MCF 10A (cell line): ENCODE data around the gene TTLL1. TPM values are rescaled to one million over a fixed set of nuclear protein-coding genes. Genes with fewer than 3 reads are reported as not detected.

Source experiments
- BruUV-seq: library from RNA; stranded (reverse); fragments of 400-500 nt; replicated peaks from 2 replicates; lab custom pipeline; 2021; lab: Mats Ljungman, UMichigan
- CTCF ChIA-PET: fragments of 300-600 bp; sonication (Branson Sonifier 250); formaldehyde crosslinking; extraction: SDS; loops from one replicate; lab custom pipeline; 2021; ENCODE audit warnings: antibody characterized with exemption, inconsistent platforms; lab: Yijun Ruan, JAX
- POLR2A ChIA-PET: fragments of 300-600, 350-650 bp; sonication (Branson Sonifier 250); formaldehyde crosslinking; extraction: SDS; loops from one replicate; lab custom pipeline; 2020; ENCODE audit warnings: antibody characterized with exemption, inconsistent platforms; lab: Yijun Ruan, JAX
- DNase-seq: peaks from one replicate; pipeline ENCODE4 v3.0.0-alpha.2; 2018; ENCODE audit not compliant: unreplicated experiment
- H3K27ac Mint-ChIP-seq: one replicate; pipeline ENCODE4 v1.8.0; 2022; ENCODE audit warnings: mild to moderate bottlenecking, low read depth, mixed read lengths; ENCODE audit not compliant: unreplicated experiment
- H3K27me3 Mint-ChIP-seq: one replicate; pipeline ENCODE4 v1.8.0; 2022; ENCODE audit warnings: mixed read lengths; ENCODE audit not compliant: insufficient read depth, unreplicated experiment
- H3K36me3 Mint-ChIP-seq: one replicate; pipeline ENCODE4 v1.8.0; 2022; ENCODE audit warnings: mild to moderate bottlenecking, moderate library complexity, mixed read lengths; ENCODE audit not compliant: insufficient read depth, unreplicated experiment
- H3K4me1 Mint-ChIP-seq: one replicate; pipeline ENCODE4 v1.8.0; 2022; ENCODE audit warnings: mixed read lengths; ENCODE audit not compliant: insufficient read depth, unreplicated experiment
- H3K4me3 Mint-ChIP-seq: one replicate; pipeline ENCODE4 v1.8.0; 2022; ENCODE audit warnings: mild to moderate bottlenecking, moderate library complexity, mixed read lengths; ENCODE audit not compliant: unreplicated experiment
- H3K9me3 Mint-ChIP-seq: one replicate; pipeline ENCODE4 v1.8.0; 2022; ENCODE audit warnings: mixed read lengths; ENCODE audit not compliant: unreplicated experiment
- CTCF ChIP-seq: fragments of 200-600 bp; IDR thresholded peaks from one replicate; pipeline ENCODE4 v1.8.0; 2022; ENCODE audit warnings: antibody characterized with exemption, mild to moderate bottlenecking; ENCODE audit not compliant: unreplicated experiment
- intact Hi-C: fragments of 100-400 bp; cut with micrococcal nuclease; formaldehyde crosslinking; loops from 2 replicates; pipeline ENCODE4 v1.14.1; 2022
- total RNA-seq: library from RNA; stranded (reverse); gene quantifications from 2 replicates; pipeline ENCODE4 v1.2.3, GENCODE V29; 2022

TTLL1 gene
- total RNA-seq, 1 experiment from 2014 or later: 3.3 TPM

- intact Hi-C loops: no loop called here
- Mint-ChIP-seq H3K4me1 (peaks cover 7% of the 10 kb centered on the region), H3K36me3 (peaks cover 4% of the 10 kb centered on the region), H3K9me3 (no peaks in the 10 kb centered on the region), H3K27me3 (no peaks in the 10 kb centered on the region), H3K4me3 (no peak overlapping the region), H3K27ac (no peak overlapping the region)
- BruUV-seq: no TSS peak
- no peak for TF ChIP-seq CTCF
- no peak for DNase-seq
- CTCF ChIA-PET: interaction anchor here (0.6 kb wide), 2 partner anchors 17 to 704 kb away, joined by 3 read pairs; no protein-coding TSS in a partner anchor
- POLR2A ChIA-PET: no interaction called here
Measured at GRCh38 chr22:43078522-43078921, 10.7 kb downstream of the TTLL1 start.

DNA sequence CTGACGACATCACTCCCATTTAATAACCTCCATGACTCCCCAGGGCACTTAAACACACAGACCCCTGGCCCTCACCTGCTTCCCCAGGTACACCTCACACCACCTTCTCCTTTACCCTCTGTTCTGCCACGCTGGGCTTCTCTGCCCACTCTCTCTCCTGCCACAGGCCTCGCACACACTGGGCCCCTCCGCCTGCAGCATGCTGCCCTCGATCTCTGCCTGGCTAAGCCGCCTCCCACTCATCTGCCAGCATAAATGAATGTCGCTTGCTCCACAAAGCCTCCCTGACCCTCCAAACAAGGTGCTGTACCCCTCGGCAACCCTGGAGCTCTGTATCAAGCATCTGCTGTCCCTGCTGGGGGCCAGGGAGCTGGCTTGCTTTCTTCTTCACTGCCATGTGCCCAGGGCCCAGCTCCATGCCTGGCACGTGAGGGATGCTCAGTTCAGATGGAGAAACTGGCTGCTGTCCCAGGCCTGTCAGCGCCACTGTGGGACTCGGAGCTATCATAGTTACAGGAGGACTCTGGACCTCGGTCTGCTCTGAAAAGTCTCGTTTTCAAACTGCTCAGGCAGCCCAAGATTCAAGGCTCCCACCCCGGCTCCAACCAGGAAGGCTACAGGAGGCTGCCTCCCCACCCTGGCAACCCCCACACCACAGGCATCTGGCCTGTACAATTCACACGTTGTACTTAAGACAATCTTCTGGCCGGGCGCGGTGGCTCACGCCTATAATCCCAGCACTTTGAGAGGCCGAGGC lies 11.9 kb downstream of the TTLL1 start:
- Mint-ChIP-seq H3K4me3 (no peak overlapping the region), H3K4me1 (peaks cover 7% of the 10 kb centered on the region), H3K27me3 (no peaks in the 10 kb centered on the region), H3K27ac (no peak overlapping the region), H3K9me3 (no peaks in the 10 kb centered on the region), H3K36me3 (peaks cover 4% of the 10 kb centered on the region)
- no TSS peak for BruUV-seq
- ChIA-PET POLR2A (no interaction called here), CTCF (interaction anchor here (0.5 to 1.0 kb wide), 3 partner anchors 43 to 367 kb away, joined by 3 to 4 read pairs (median 3); no protein-coding TSS in a partner anchor)
- TF ChIP-seq CTCF: no peak
- DNase-seq: no peak
- intact Hi-C loops: no loop called here

DNA sequence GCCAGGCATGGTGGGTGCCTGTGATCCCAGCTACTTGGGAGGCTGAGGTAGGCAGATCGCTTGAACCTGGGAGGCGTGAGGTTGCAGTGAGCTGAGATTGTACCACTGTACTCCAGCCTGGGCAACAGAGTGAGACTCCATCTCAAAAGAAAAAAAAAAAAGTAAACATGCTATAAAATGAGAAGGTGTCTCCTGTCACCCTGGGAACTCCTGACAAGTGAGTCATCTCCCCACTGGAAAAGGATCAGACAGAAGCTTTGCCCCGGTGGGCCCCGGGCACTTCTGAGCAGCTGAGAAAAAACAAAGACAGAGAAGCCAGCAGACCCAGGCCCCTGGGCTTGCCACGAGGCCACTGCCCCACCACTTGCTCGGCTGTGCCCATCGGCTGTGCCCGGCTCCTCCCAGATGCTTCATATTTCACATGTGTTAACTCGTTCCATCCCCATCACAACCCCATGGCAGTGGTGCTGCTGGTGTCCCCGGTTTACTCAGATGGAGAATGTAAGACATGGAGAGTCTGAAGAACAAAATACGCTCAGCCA lies 22.3 kb downstream of the TTLL1 start:
- Mint-ChIP-seq H3K36me3 (peaks cover 11% of the 10 kb centered on the region), H3K27me3 (no peaks in the 10 kb centered on the region), H3K9me3 (no peaks in the 10 kb centered on the region), H3K4me3 (peak overlapping the region; percentile 46), H3K27ac (peak overlapping the region; percentile 96), H3K4me1 (peaks cover 10% of the 10 kb centered on the region)
- POLR2A ChIA-PET: interaction anchor here (0.8 to 2.3 kb wide), 3 partner anchors 15 to 107 kb away, joined by 3 to 9 read pairs (median 3); no protein-coding TSS in a partner anchor
- peak; percentile 89 for DNase-seq
- CTCF ChIA-PET: interaction anchor here (0.6 to 1.1 kb wide), 2 partner anchors 81 to 446 kb away, joined by 3 read pairs; no protein-coding TSS in a partner anchor
- TF ChIP-seq CTCF: no peak
- BruUV-seq: TSS peak; percentile 76
- intact Hi-C loops: loop anchor here (2.0 kb wide), 1 partner anchor 22 kb away; the partner anchor contains the start of gene TTLL1

- DNase-seq: no peak
- H3K36me3 Mint-ChIP-seq: peaks cover 11% of the 10 kb centered on the region
- no TSS peak for BruUV-seq
- no peak overlapping the region for H3K27ac Mint-ChIP-seq
- no peaks in the 10 kb centered on the region for H3K9me3 Mint-ChIP-seq
- POLR2A ChIA-PET: interaction anchor here (0.6 to 2.0 kb wide), 6 partner anchors 13 to 148 kb away, joined by 3 to 4 read pairs (median 3); no protein-coding TSS in a partner anchor
- TF ChIP-seq CTCF: no peak
- H3K4me1 Mint-ChIP-seq: peaks cover 10% of the 10 kb centered on the region
- CTCF ChIA-PET: interaction anchor here (0.7 to 1.1 kb wide), 2 partner anchors 63 to 445 kb away, joined by 3 read pairs; no protein-coding TSS in a partner anchor
- H3K27me3 Mint-ChIP-seq: no peaks in the 10 kb centered on the region
- no peak overlapping the region for H3K4me3 Mint-ChIP-seq
- intact Hi-C loops: loop anchor here (2.0 kb wide), 1 partner anchor 23 kb away; the partner anchor contains the start of gene TTLL1
Measured at GRCh38 chr22:43066134-43066533, 23.1 kb downstream of the TTLL1 start.
